Activated CD8-positive, alpha-beta memory T cell treated with anti-CD3 and anti-CD28 coated beads for 36 hours (primary cell): ENCODE measurements around the gene THRA. TPM values are rescaled to one million over a fixed set of nuclear protein-coding genes. Genes with fewer than 3 reads are reported as not detected.

ENCODE experiments used
- CTCF ChIA-PET: fragments of 350-600 bp; sonication (Branson Sonifier 250); formaldehyde crosslinking; loops from one replicate; lab custom pipeline; 2021; ENCODE audit warnings: antibody characterized with exemption; lab: Charles Lee
- POLR2A ChIA-PET: fragments of 350-600 bp; sonication (Branson Sonifier 250); formaldehyde crosslinking; loops from one replicate; lab custom pipeline; 2021; ENCODE audit warnings: antibody characterized with exemption; lab: Charles Lee
- total RNA-seq, 2 experiments: library from RNA; stranded (reverse); gene quantifications; one replicate each; pipeline ENCODE4 v1.2.3, GENCODE V29; 2021

The THRA gene
- total RNA-seq, 2 experiments from 2014 or later: 11.6 to 12.6 TPM

DNA sequence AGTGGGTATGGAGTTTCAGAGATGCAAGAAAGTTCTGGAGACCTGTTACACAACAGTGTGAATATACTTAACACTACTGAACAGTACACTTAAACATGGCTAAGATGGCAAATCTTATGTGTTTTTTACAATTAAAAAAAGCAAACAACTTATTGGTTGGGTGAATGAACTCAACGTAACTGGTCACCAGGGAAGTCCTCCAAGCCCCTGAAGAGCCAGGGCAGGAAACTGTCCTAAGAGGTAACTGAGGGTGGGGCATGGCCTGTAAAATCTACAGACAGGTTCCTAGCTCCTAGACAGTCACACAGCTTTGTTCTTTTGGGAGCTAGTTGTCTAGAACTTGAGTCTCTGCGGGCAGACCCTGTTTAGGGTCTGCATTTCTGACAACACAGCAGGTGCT, 37.2 kb upstream of the THRA start:
- POLR2A ChIA-PET: no interaction called here
- CTCF ChIA-PET: interaction anchor here (0.8 to 2.9 kb wide), 7 partner anchors 11 to 292 kb away, joined by 3 to 10 read pairs (median 7); partner anchors contain the start of gene CSF3

DNA sequence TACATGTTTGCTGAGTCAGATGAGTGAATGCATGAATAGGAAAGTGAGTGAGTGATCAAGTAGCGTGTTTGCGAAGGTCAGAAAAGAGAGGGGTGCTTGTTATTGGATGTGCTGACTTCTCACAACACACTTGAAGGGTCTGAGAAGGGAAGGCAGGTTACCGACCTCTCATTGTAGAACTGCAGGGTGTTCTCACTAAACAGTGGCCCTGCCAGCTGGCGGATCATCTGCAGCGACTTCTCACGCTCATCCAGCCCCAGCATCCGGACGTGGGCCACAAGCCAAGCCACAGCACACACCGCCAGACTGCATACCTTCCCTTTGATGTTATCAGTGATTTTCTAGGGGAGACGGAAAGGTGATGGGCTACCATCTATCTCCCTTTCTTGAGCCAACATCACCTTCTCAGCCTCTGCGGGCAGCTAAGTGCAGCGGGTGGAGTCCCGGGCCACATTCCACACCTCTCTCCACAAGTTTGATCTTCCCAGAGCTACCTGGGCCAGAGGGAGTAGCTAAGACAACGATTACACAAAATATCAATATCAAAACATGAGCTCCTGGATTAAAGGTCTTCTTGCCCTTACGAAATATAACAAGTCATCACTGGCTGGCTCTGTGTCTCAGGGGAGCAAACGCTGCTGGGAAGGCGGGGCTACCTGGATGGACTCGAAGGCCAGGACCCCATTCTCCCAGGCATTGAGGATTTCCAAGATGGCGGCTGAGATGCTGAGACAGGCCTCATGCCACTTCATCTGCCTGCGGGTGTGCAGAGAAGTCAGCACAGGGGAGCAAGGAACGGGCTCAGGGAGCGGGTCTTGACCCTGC, 36.6 kb upstream of the THRA start:
- POLR2A ChIA-PET: interaction anchor here (0.6 kb wide), 1 partner anchor 112 kb away, joined by 3 read pairs; no protein-coding TSS in a partner anchor
- CTCF ChIA-PET: interaction anchor here (0.6 to 2.9 kb wide), 18 partner anchors 9 to 404 kb away, joined by 3 to 10 read pairs (median 4); partner anchors contain the start of genes CSF3 and MED24

- CTCF ChIA-PET: interaction anchor here (0.6 to 2.9 kb wide), 28 partner anchors 8 to 405 kb away, joined by 3 to 10 read pairs (median 4); partner anchors contain the start of genes CSF3 and MED24
- POLR2A ChIA-PET: interaction anchor here (0.6 kb wide), 1 partner anchor 14 kb away, joined by 3 read pairs; no protein-coding TSS in a partner anchor
Measured at GRCh38 chr17:40026816-40027613, 35.8 kb upstream of the THRA start.

GRCh38 chr17:40027614-40028012, 35.2 kb upstream of the THRA start:
- POLR2A ChIA-PET: no interaction called here

DNA sequence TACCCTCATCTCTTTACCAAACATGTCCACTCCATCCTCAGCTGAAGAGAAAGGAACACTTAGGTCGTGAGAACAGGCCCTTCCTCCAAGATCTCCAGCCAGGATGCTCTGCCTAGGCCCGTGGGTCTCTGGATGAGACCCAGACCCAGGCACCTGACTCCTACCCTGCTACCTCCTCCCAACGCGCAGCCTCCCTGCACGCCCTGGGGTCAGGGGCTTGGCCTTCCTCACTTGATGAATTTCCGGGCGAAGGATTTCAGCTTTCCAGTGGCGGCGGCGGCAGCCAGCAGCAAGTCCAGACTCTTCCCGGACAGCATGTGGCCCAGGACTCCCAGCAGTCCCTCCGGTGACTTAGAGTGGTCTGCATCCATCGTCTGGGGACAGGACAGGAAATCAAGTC, 34.2 kb upstream of the THRA start:
- CTCF ChIA-PET: interaction anchor here (1.6 to 2.9 kb wide), 2 partner anchors 46 to 58 kb away, joined by 8 to 10 read pairs; no protein-coding TSS in a partner anchor
- POLR2A ChIA-PET: no interaction called here

More at GRCh38 chr17:40027614-40028012, 35.2 kb upstream of the THRA start:
- CTCF ChIA-PET: interaction anchor here (0.6 to 2.9 kb wide), 18 partner anchors 8 to 257 kb away, joined by 3 to 10 read pairs (median 3); no protein-coding TSS in a partner anchor

- CTCF ChIA-PET: no interaction called here
- POLR2A ChIA-PET: no interaction called here
Measured at GRCh38 chr17:40031706-40032105, 31.1 kb upstream of the THRA start.

- ChIA-PET POLR2A (interaction anchor here (0.5 kb wide), 1 partner anchor 173 kb away, joined by 5 read pairs; no protein-coding TSS in a partner anchor), CTCF (no interaction called here)
Measured at GRCh38 chr17:40032322-40033320, 30.1 kb upstream of the THRA start.

GRCh38 chr17:40033339-40033738, 29.4 kb upstream of the THRA start:
- ChIA-PET CTCF (no interaction called here), POLR2A (no interaction called here)

GRCh38 chr17:40034426-40035161, 28.2 kb upstream of the THRA start:
- POLR2A ChIA-PET: no interaction called here
- CTCF ChIA-PET: interaction anchor here (0.8 to 1.9 kb wide), 4 partner anchors 7 to 52 kb away, joined by 3 to 5 read pairs (median 3); no protein-coding TSS in a partner anchor

DNA sequence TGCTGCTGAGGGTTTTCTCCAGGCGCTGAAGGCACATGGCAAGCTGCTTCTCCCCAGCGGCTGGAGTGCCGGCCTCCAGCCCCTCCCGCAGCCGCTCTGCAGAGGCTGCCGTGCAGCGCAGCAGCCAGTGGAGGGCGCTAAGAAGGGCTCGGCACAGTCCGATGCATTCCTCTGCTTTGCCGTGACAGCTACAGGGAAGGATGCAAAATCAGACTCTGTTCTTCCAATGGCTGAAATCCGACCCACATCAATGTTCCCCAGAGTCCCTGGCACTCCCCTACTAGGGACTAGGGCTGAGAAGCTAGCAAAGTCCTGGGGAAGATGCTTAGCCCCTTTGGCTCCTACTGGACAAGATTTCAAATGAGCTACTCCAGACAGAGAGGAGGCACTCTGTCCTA, 27.6 kb upstream of the THRA start:
- POLR2A ChIA-PET: no interaction called here
- CTCF ChIA-PET: interaction anchor here (0.8 to 1.9 kb wide), 5 partner anchors 8 to 51 kb away, joined by 3 to 5 read pairs (median 3); no protein-coding TSS in a partner anchor

GRCh38 chr17:40038882-40039513, 23.8 kb upstream of the THRA start:
- ChIA-PET CTCF (interaction anchor here (1.1 to 1.4 kb wide), 3 partner anchors 12 to 74 kb away, joined by 3 to 4 read pairs (median 3); no protein-coding TSS in a partner anchor), POLR2A (no interaction called here)

DNA sequence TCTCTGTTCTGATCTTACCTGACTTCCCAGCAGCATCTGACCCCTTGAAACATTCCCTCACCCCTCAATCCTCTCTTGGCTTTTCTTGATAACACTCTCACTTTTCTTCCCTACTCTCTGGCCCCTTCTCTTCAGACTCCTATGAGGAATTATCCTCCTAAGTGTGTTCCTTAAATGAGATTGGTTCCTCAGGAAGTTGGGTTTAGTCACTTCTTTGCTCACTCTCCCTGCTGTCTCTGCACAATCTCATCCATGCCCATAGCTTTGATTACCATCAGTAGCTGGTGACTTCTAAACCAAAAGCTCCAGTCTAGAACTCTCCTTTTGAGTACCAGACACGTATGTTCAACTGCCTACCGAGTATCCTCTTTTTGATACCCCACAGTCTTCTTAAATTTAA, 21.6 kb upstream of the THRA start:
- ChIA-PET POLR2A (no interaction called here), CTCF (interaction anchor here (0.6 to 0.9 kb wide), 2 partner anchors 10 to 14 kb away, joined by 3 to 5 read pairs; no protein-coding TSS in a partner anchor)

DNA sequence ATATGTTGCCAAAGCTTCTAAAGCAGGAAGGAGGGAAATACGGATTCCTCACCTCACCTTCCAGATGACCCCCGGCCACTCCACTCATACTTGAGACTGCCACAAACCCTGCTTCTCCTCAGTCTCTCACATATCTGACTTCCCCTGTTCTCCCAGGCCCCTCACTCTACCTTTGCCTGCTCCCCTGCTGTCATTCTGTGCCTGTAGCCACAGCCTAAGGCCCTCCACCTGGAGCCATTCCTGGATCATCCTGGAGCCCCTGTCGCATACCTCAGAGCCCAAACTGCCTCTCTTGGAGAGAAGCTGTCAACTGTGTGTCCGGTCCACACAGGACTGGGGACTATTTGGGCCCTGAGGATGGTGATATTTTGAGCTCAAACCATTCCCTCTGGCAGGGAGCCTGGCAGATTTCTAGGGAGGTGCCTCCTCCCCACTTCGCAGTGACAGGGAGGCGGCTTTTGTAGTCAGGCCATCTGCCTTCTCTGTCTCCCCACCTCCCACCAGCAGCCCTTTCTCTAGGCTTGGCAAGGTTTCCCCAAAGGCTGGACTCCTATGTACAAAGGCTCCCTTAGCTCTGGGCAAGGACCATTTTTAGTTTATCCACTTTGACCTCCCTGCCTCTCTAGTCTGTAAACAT, 6.3 kb upstream of the THRA start:
- ChIA-PET POLR2A (no interaction called here), CTCF (interaction anchor here (1.3 kb wide), 2 partner anchors 18 to 19 kb away, joined by 3 to 4 read pairs; no protein-coding TSS in a partner anchor)

DNA sequence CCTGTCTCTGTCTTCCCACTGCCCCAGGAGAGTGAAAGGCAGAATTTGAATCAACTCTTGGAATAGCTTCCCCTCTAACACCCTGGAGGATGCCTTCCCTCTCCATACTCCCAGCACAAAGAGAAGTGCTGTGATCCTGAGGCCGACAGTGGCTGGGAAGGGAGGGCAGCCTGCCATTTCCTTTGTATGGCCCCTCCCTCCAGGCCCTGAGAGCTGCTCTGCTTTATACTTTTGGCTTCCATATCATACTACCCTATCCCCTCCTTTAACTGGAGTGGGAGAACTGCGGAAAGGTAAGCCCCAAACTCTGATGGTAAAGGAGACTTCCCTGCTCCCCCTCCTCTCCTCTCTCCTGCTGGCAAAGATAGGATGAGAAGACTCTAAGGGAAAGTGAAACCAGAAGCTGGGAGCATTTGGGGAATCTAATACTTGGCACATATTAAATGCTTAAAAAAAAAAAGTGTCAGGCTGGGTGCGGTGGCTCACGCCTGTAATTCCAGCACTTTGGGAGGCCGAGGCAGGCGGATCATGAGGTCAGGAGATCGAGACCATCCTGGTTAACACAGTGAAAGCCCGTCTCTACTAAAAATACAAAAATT, 4.5 kb upstream of the THRA start:
- CTCF ChIA-PET: interaction anchor here (1.3 to 4.2 kb wide), 4 partner anchors 17 to 45 kb away, joined by 3 to 20 read pairs (median 4); no protein-coding TSS in a partner anchor
- POLR2A ChIA-PET: no interaction called here

DNA sequence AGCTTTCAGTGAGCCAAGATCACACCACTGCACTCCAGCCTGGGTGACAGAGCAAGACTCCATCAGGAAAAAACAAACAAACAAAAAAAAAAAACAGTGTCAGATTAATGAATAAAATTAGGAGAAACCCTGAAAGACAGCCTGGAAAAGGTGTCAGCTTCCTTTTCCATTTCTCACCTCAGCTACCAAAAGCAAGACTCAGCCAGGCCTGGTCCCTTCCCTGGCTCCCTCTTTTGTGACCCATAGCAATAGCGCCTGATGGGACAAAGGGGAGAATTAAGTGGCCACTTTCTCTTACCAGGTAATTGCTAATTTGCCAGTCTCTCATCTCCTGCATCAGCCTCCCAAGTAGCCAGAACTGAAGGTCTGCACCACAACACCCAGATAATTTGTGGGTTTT, 3.9 kb upstream of the THRA start:
- CTCF ChIA-PET: interaction anchor here (1.3 to 4.2 kb wide), 3 partner anchors 17 to 46 kb away, joined by 3 to 20 read pairs (median 4); no protein-coding TSS in a partner anchor

More for the DNA sequence above, 3.9 kb upstream of the THRA start:
- POLR2A ChIA-PET: no interaction called here
